Measurements from ENCODE around the gene ZNF79.

DNA sequence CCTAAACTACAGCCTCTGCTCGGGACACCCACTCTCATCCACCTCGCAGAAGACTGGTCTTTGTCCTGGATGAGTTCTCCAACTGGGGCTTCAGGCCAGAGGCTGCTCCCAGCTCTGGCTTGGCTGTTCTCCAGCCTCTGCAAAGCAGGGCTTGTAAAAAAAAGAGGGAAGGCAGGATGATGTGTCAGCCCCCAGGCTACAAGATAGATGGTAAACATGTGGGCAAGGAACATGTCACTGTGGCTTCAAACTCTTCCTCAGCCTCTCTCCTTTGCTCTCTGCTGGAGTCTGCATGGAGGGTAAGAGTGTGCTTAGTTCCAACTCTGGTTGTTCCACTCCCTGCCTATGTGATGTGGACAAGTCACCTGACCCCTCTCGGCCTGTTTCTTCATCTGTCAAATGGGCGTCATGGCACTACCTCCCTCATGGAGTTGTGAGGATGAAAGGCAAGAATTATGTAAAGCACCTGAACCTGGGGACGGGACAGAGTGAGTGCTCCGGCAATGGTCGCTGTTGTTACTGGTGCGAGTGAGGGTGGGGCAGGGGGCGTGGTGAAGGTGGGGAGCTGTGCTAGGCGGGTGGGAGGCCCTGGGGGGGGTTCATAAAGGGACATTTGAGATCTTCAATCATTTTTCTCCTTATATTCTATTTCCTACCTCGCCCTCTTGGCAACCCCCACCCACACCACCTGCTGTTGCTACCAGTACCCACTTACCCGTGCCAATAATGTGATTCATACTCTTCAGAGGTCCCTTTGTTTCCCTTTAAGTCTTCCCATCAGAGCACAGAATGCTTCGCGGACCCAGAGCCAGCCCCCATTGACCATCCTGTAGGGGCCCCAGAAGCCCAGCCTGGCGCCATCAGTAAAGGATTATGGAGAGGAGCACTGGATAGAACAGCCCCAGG lies 6.8 kb upstream of the ZNF79 start:
- no peak for TF ChIP-seq ZNF671 (CRISPR knock-in tag; IDR thresholded peaks at IDR 0.05)
- no peak for TF ChIP-seq NFYB (CRISPR knock-in tag; conservative IDR thresholded peaks at IDR 0.05; ENCODE audit: low read depth)
- TF ChIP-seq, protein P1, sequence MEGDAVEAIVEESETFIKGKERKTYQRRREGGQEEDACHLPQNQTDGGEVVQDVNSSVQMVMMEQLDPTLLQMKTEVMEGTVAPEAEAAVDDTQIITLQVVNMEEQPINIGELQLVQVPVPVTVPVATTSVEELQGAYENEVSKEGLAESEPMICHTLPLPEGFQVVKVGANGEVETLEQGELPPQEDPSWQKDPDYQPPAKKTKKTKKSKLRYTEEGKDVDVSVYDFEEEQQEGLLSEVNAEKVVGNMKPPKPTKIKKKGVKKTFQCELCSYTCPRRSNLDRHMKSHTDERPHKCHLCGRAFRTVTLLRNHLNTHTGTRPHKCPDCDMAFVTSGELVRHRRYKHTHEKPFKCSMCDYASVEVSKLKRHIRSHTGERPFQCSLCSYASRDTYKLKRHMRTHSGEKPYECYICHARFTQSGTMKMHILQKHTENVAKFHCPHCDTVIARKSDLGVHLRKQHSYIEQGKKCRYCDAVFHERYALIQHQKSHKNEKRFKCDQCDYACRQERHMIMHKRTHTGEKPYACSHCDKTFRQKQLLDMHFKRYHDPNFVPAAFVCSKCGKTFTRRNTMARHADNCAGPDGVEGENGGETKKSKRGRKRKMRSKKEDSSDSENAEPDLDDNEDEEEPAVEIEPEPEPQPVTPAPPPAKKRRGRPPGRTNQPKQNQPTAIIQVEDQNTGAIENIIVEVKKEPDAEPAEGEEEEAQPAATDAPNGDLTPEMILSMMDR (IDR thresholded peaks at IDR 0.05): no peak
- no peak for TF ChIP-seq TP53 (CRISPR knock-in tag; IDR thresholded peaks at IDR 0.05)
- no peak for TF ChIP-seq SMAD3 (CRISPR knock-in tag; IDR thresholded peaks at IDR 0.05; ENCODE audit: borderline replicate concordance)
- TF ChIP-seq NR3C1 (CRISPR knock-in tag; conservative IDR thresholded peaks at IDR 0.05; ENCODE audit: low read depth): no peak
- TF ChIP-seq, protein P2, sequence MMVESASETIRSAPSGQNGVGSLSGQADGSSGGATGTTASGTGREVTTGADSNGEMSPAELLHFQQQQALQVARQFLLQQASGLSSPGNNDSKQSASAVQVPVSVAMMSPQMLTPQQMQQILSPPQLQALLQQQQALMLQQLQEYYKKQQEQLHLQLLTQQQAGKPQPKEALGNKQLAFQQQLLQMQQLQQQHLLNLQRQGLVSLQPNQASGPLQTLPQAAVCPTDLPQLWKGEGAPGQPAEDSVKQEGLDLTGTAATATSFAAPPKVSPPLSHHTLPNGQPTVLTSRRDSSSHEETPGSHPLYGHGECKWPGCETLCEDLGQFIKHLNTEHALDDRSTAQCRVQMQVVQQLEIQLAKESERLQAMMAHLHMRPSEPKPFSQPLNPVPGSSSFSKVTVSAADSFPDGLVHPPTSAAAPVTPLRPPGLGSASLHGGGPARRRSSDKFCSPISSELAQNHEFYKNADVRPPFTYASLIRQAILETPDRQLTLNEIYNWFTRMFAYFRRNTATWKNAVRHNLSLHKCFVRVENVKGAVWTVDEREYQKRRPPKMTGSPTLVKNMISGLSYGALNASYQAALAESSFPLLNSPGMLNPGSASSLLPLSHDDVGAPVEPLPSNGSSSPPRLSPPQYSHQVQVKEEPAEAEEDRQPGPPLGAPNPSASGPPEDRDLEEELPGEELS (CRISPR knock-in tag; IDR thresholded peaks at IDR 0.05): no peak
